ENCODE data around the gene UBE3D. TPM values are rescaled to one million over a fixed set of nuclear protein-coding genes. Genes with fewer than 3 reads are reported as not detected.

The UBE3D gene
- total and polyA plus RNA-seq, 2 of the 8 experiments (the other 6 are each of a cell fraction or from before 2014, with no cell fraction given): 5.7 to 16.3 TPM

GRCh38 chr6:82951935-82952334 is 113.7 kb downstream of the UBE3D start:
- H3K36me3 ChIP-seq (ENCODE audit: control insufficient read depth in 2 of 4, insufficient read depth in 4 of 4, low read length in 3 of 4): peaks cover 0 to 2% (median 1%) of the 10 kb centered on the region in 4 experiments; a peak in 2 of 8 replicates
- H2BK15ac ChIP-seq (ENCODE audit: low read length): no peak overlapping the region
- H3K27ac ChIP-seq (ENCODE audit: low read depth, low read length): no peak overlapping the region
- H3K79me1 ChIP-seq (ENCODE audit: low read depth, low read length): no peaks in the 10 kb centered on the region
- FAIRE-seq (no peak), DNase-seq (ENCODE audit: low read depth in 1 of 2, low spot score in 2 of 2) (no peak)
- H3K18ac ChIP-seq (ENCODE audit: extremely low read depth, low read length): no peak overlapping the region
- no peak overlapping the region for H4K8ac ChIP-seq (ENCODE audit: extremely low read depth, insufficient read depth, low read length)
- ChIA-PET CTCF (ENCODE audit: partially characterized antibody) (no interaction called here), POLR2A (ENCODE audit: partially characterized antibody) (interaction anchor here (1.2 kb wide), 1 partner anchor 9 kb away, joined by 4 read pairs; no protein-coding TSS in a partner anchor)
- TF ChIP-seq CBX8 (IDR thresholded peaks at IDR 0.05; ENCODE audit: borderline replicate concordance, low read depth, low read length): no peak
- no peak for TF ChIP-seq BRCA1 (IDR thresholded peaks at IDR 0.05; ENCODE audit: low read depth, low read length)
- no peak overlapping the region for H4K91ac ChIP-seq (replicated peaks; ENCODE audit: insufficient read length, low read length)
- H2BK120ac ChIP-seq (replicated peaks; ENCODE audit: low read depth, low read length): no peak overlapping the region
- H2AK5ac ChIP-seq (ENCODE audit: low read depth, low read length): no peak overlapping the region
- H4K5ac ChIP-seq (ENCODE audit: insufficient read length, low read depth, low read length): no peak overlapping the region
- H3K4me3 ChIP-seq (ENCODE audit: extremely low read depth in 1 of 4, insufficient read depth in 2 of 4, low read depth in 3 of 4, low read length in 4 of 4): no peak overlapping the region
- H3K23ac ChIP-seq (ENCODE audit: insufficient read length): no peak overlapping the region
- no peak overlapping the region for H3K9ac ChIP-seq (replicated peaks in 1 of 4; ENCODE audit: extremely low read depth in 1 of 4, low read depth in 3 of 4, low read length in 3 of 4)
- no peak overlapping the region for H2AFZ ChIP-seq (ENCODE audit: low read length)
- H3K4ac ChIP-seq (replicated peaks; ENCODE audit: insufficient read length, low read depth, low read length): no peak overlapping the region
- H3K4me2 ChIP-seq (ENCODE audit: insufficient read depth in 1 of 2, low read depth in 2 of 2, low read length in 2 of 2): no peak overlapping the region
- H3K4me1 ChIP-seq (replicated peaks in 1 of 4; ENCODE audit: control insufficient read depth in 3 of 4, insufficient read depth in 4 of 4, low read length in 3 of 4): no peaks in the 10 kb centered on the region
- no peaks in the 10 kb centered on the region for H3K79me2 ChIP-seq (ENCODE audit: control insufficient read depth in 1 of 2, insufficient read depth in 2 of 2, low read length in 2 of 2)
- H3K9me3 ChIP-seq (ENCODE audit: insufficient read depth in 2 of 2, low read depth in 1 of 2, low read length in 1 of 2): no peaks in the 10 kb centered on the region
- peaks cover 0 to 1% (median 0%) of the 10 kb centered on the region in 4 experiments; a peak in 1 of 7 replicates for H3K27me3 ChIP-seq (replicated peaks in 1 of 4; ENCODE audit: control insufficient read depth in 3 of 4, extremely low read depth in 1 of 4, insufficient read depth in 3 of 4, low read length in 3 of 4)
- no peak overlapping the region for H3K56ac ChIP-seq (replicated peaks; ENCODE audit: insufficient read length, low read depth, low read length)
- no peak overlapping the region for H2BK20ac ChIP-seq (ENCODE audit: low read length)
- H4K20me1 ChIP-seq (replicated peaks in 1 of 2; ENCODE audit: control insufficient read depth in 1 of 2, insufficient read depth in 2 of 2, low read length in 2 of 2): no peaks in the 10 kb centered on the region
- H2BK5ac ChIP-seq (ENCODE audit: low read depth, low read length): no peak overlapping the region
- H3K23me2 ChIP-seq (ENCODE audit: low read depth, low read length): no peaks in the 10 kb centered on the region
- H3K14ac ChIP-seq (ENCODE audit: insufficient read length): no peak overlapping the region
- WGBS, 2 experiments (ENCODE audit: extremely low coverage in 1 of 2, insufficient coverage in 1 of 2, insufficient read length in 1 of 2, insufficient replicate concordance in 2 of 2, low coverage in 1 of 2, low lambda C conversion rate in 2 of 2, missing lambda C conversion rate in 1 of 2): 93% methylated on average over 1 of the region's 1 CpG; no CpG with 5 or more reads in 1 of the 2 experiments
- no peak overlapping the region for H2BK12ac ChIP-seq (ENCODE audit: low read depth, low read length)

All from H1 (cell line).